Smooth muscle cell (in vitro differentiated cells): ENCODE data around the gene NEURL1B. TPM values are rescaled to one million over a fixed set of nuclear protein-coding genes. Genes with fewer than 3 reads are reported as not detected.
"Not testable (repeated sequence)": the region's sequence is repeated elsewhere in the genome, so short reads cannot be mapped to it uniquely, and the experiment has no call there.

Experiments
- DNase-seq: peaks from one replicate; lab custom pipeline; 2025; ENCODE audit not compliant: unreplicated experiment; lab: John Stamatoyannopoulos, UW
- H2AFZ ChIP-seq: fragments of 200-600 bp; sonication (generic); 2 replicates; pipeline ENCODE4 v1.6.0; 2016; ENCODE audit warnings: antibody characterized with exemption, low read depth, mild to moderate bottlenecking
- H3F3A ChIP-seq: fragments of 200-600 bp; sonication (generic); 2 replicates; pipeline ENCODE4 v1.6.0; 2017; ENCODE audit warnings: antibody characterized with exemption, low read depth
- H3K27ac ChIP-seq: fragments of 200-600 bp; sonication (generic); 2 replicates; pipeline ENCODE4 v1.5.1; 2016; ENCODE audit warnings: low read depth, mild to moderate bottlenecking
- H3K27me3 ChIP-seq: fragments of 200-600 bp; sonication (generic); 2 replicates; pipeline ENCODE4 v1.6.1; 2016; ENCODE audit warnings: low read depth, mild to moderate bottlenecking
- H3K36me3 ChIP-seq: fragments of 200-600 bp; sonication (generic); 2 replicates; pipeline ENCODE4 v1.5.1; 2016; ENCODE audit warnings: low read depth
- H3K4me1 ChIP-seq: fragments of 200-600 bp; sonication (generic); 2 replicates; pipeline ENCODE4 v1.5.1; 2016; ENCODE audit warnings: low read depth
- H3K4me2 ChIP-seq: fragments of 200-600 bp; sonication (generic); 2 replicates; pipeline ENCODE4 v1.6.0; 2016; ENCODE audit warnings: mild to moderate bottlenecking
- H3K4me3 ChIP-seq: fragments of 200-600 bp; sonication (generic); 2 replicates; pipeline ENCODE4 v1.5.1; 2016; ENCODE audit warnings: mild to moderate bottlenecking
- H3K79me2 ChIP-seq: fragments of 200-600 bp; sonication (generic); 2 replicates; pipeline ENCODE4 v1.6.0; 2016; ENCODE audit warnings: low read depth, mild to moderate bottlenecking
- H3K9ac ChIP-seq: fragments of 200-600 bp; sonication (generic); 2 replicates; pipeline ENCODE4 v1.6.0; 2016; ENCODE audit warnings: low read depth
- H3K9me3 ChIP-seq: fragments of 200-600 bp; sonication (generic); replicated peaks from 2 replicates; pipeline ENCODE4 v1.5.1; 2016; ENCODE audit warnings: low read depth
- H4K20me1 ChIP-seq: fragments of 200-600 bp; sonication (generic); 2 replicates; pipeline ENCODE4 v1.6.0; 2016; ENCODE audit warnings: low read depth
- WGBS: methylation state at CpG from one replicate; pipeline ENCODE4 v1.1.7; 2016; ENCODE audit warnings: low lambda C conversion rate; 5-methylcytosine and 5-hydroxymethylcytosine counted together
- polyA plus RNA-seq: library from polyadenylated mRNA; unstranded; fragments of >200 nt; fragmentation: Nextera tagmentation; extraction: Ambion mirVana; gene quantifications from 2 replicates; pipeline ENCODE4 v1.2.1, GENCODE V29; 2016
- total RNA-seq: library from RNA; depleted of rRNA; stranded (reverse); fragments of >200 nt; gene quantifications from 2 replicates; pipeline ENCODE4 v1.2.3, GENCODE V29; 2014
- TF ChIP-seq, protein P1 (sequence below): fragments of 200-600 bp; sonication (generic); IDR thresholded peaks from 2 replicates; pipeline ENCODE4 v1.5.1; 2017; ENCODE audit warnings: borderline replicate concordance, mild to moderate bottlenecking, antibody characterized with exemption; ENCODE audit not compliant: insufficient read depth, poor library complexity, severe bottlenecking

Gene NEURL1B
- total and polyA plus RNA-seq, 2 experiments from 2014 or later = 3.7 to 10.0 TPM

DNA sequence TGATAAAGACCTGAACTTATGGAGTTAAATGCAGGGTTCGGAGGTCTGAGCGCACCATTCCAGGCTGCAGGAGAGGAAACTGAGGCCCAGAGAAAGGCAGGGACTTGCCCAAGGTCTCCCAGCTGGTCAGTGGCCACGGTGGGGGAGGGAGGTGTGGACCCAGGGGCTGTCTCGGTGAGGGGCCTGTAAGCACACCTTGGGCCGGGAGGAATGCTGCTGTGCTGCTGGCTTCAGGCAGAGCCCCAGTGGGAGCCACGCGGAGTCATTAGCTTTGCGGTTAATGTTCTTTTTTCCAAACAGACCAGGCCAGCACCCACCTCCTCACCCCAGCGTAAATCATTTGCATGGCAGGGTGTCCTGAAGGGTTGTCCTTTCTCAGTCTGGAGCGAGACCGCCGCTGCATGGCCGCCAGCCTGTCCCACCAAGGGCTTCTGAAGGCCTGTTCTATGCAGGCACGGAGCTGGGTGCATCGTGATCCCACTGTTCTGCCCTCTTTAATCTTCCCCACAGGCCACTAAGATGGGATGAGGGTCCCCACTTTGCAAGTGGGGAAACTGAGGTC is 35.9 kb downstream of the NEURL1B start:
- Histone ChIP-seq H3K27me3 (no peaks in the 10 kb centered on the region), H3K4me2 (no peak overlapping the region), H3F3A (no peaks in the 10 kb centered on the region), H3K4me3 (no peak overlapping the region), H3K27ac (no peak overlapping the region), H3K79me2 (no peaks in the 10 kb centered on the region), H3K9me3 (no peaks in the 10 kb centered on the region), H4K20me1 (peaks cover 18% of the 10 kb centered on the region), H2AFZ (no peak overlapping the region), H3K36me3 (no peaks in the 10 kb centered on the region), H3K4me1 (no peaks in the 10 kb centered on the region), H3K9ac (no peak overlapping the region)
- WGBS = 98% methylated on average over 15 of the region's 15 CpGs
- no peak for DNase-seq
- TF ChIP-seq, protein P1, sequence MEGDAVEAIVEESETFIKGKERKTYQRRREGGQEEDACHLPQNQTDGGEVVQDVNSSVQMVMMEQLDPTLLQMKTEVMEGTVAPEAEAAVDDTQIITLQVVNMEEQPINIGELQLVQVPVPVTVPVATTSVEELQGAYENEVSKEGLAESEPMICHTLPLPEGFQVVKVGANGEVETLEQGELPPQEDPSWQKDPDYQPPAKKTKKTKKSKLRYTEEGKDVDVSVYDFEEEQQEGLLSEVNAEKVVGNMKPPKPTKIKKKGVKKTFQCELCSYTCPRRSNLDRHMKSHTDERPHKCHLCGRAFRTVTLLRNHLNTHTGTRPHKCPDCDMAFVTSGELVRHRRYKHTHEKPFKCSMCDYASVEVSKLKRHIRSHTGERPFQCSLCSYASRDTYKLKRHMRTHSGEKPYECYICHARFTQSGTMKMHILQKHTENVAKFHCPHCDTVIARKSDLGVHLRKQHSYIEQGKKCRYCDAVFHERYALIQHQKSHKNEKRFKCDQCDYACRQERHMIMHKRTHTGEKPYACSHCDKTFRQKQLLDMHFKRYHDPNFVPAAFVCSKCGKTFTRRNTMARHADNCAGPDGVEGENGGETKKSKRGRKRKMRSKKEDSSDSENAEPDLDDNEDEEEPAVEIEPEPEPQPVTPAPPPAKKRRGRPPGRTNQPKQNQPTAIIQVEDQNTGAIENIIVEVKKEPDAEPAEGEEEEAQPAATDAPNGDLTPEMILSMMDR = no peak

DNA sequence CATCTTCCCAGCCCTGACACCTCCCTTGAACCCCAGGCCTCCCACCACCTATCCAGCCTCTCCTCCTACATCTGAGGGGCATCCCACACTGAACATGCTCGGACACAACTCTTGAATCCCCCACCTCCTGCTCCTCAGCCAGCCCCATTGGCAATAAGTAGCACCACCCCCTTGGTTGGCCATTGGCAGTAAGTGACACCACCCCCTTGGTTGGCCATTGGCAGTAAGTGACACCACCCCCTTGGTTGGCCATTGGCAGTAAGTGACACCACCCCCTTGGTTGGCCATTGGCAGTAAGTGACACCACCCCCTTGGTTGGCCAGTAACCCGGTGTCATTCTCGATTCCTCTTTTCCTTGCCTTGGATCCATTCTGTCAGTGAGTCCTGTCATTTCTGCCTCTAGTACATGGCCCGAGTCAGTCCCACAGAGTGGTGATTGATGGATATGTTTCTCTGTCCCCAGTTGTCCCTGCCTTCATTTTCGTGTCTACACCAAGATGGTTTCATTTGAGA is 37.4 kb downstream of the NEURL1B start:
- 97% methylated on average over 5 of the region's 5 CpGs for WGBS

DNA sequence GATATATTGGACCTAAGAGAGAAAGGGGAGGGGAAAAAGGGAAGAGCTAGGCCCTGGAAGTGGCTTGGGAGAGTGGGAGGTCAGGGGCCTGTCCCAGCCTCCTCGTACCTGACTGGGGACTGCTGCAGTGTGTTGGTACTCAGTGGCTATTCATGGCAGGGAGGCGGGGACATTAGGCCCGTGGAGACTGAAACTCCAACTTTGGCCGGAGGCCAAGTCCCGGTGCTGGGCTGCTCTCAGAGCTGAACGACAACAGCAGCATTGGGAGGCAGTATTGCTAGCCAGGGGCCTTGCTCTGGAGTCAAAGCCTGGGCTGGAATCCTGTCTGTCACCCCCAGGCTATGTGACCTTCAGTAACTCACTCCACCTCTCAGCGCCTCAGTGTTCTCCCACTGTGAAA is 37.8 kb downstream of the NEURL1B start:
- H3K4me3 ChIP-seq = no peak overlapping the region
- no peaks in the 10 kb centered on the region for H3K4me1 ChIP-seq
- no peaks in the 10 kb centered on the region for H3K36me3 ChIP-seq
- H2AFZ ChIP-seq = no peak overlapping the region
- no peaks in the 10 kb centered on the region for H3K79me2 ChIP-seq
- TF ChIP-seq, protein P1 = no peak
- H3K27me3 ChIP-seq = peaks cover 7% of the 10 kb centered on the region
- no peak overlapping the region for H3K9ac ChIP-seq
- no peaks in the 10 kb centered on the region for H3K9me3 ChIP-seq
- peaks cover 22% of the 10 kb centered on the region for H4K20me1 ChIP-seq
- no peak for DNase-seq
- no peaks in the 10 kb centered on the region for H3F3A ChIP-seq
- H3K4me2 ChIP-seq = no peak overlapping the region
- H3K27ac ChIP-seq = no peak overlapping the region
- 59% methylated on average over 7 of the region's 7 CpGs for WGBS

More for the DNA sequence above, 37.4 kb downstream of the NEURL1B start:
- H3K4me2 ChIP-seq, DNase-seq, H3K27ac ChIP-seq, H3K36me3 ChIP-seq, H2AFZ ChIP-seq, H3F3A ChIP-seq, H3K27me3 ChIP-seq, H3K9me3 ChIP-seq, H3K4me3 ChIP-seq, H3K4me1 ChIP-seq, H3K9ac ChIP-seq, H3K79me2 ChIP-seq: not testable (repeated sequence)
- peaks cover 22% of the 10 kb centered on the region for H4K20me1 ChIP-seq

DNA sequence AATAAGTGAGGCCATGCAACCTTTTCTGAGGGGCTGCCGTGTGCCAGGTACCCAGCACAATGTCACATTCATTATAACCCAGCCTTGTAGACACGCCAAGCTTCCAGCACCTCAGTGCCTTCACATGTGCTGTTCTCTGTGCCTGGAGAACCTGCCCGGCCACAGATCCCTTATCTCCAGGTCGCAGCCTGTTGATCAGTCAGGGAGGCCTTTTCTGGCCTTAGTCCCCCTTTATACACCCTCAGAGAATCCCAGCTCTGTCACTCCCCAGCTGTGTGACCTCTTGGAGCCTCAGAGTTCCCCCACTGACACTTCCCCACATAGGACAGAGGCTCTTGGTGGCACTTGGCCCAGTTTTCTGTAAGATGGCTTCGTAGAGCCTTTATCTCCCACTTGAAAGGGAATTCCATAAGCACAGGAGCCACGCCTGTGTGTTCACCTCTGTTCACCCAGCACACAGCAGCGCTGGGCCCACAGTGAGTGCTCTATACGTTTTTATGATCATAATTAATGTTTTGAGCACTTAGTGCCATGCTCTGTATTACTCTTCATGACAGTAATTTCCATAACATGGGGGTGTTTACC is 38.7 kb downstream of the NEURL1B start:
- Histone ChIP-seq H2AFZ (no peak overlapping the region), H3K36me3 (no peaks in the 10 kb centered on the region), H4K20me1 (peaks cover 20% of the 10 kb centered on the region), H3K27me3 (peaks cover 7% of the 10 kb centered on the region), H3K4me3 (no peak overlapping the region), H3K79me2 (no peaks in the 10 kb centered on the region), H3K4me1 (no peaks in the 10 kb centered on the region), H3K4me2 (no peak overlapping the region), H3K9ac (no peak overlapping the region), H3K9me3 (no peaks in the 10 kb centered on the region), H3K27ac (no peak overlapping the region), H3F3A (no peaks in the 10 kb centered on the region)
- WGBS = 89% methylated on average over 8 of the region's 8 CpGs
- DNase-seq = no peak
- TF ChIP-seq, protein P1 = no peak
